ENCODE data around the gene NOCT. TPM values are rescaled to one million over a fixed set of nuclear protein-coding genes. Genes with fewer than 3 reads are reported as not detected.

NOCT gene
- total RNA-seq (2021) (37.9 to 43.4 TPM (median 39.2 TPM) in 3 replicates), Bru-seq, nascent RNA (percentile 91 among the genes with signal in this experiment)
- long read RNA-seq, experiment 1, transcript NOCT-201 (3 exons, 1,952 nt): major isoform, 10 of 16 reads
- long read RNA-seq, experiment 1, partial matches to known transcripts: 0 of 16 reads
- long read RNA-seq, experiment 1, other reads (novel, unspliced or antisense): 6 of 16 reads
- long read RNA-seq, experiment 2, partial matches to known transcripts: 0 of 11 reads
- long read RNA-seq, experiment 2, other reads (novel, unspliced or antisense): 7 of 11 reads
- long read RNA-seq, experiment 3: 0 reads

- CTCF ChIA-PET: interaction anchor here (0.6 to 2.0 kb wide), 5 partner anchors 9 to 936 kb away, joined by 3 to 18 read pairs (median 5); no protein-coding TSS in a partner anchor
- Mint-ChIP-seq H3K9me3 (no peaks in the 10 kb centered on the region), H3K4me1 (peaks cover 54% of the 10 kb centered on the region), H3K4me3 (peak within 1 kb of the TSS; percentile 93), H3K36me3 (peaks cover 4% of the 10 kb centered on the region), H3K27ac (peak within 1 kb of the TSS; percentile 95), H3K27me3 (ENCODE audit: low read depth) (no peaks in the 10 kb centered on the region)
- POLR2A ChIA-PET: interaction anchor here (0.6 to 1.6 kb wide), 2 partner anchors 34 to 286 kb away, joined by 3 to 4 read pairs; partner anchors contain the start of gene NAA15
- ATAC-seq (peak; percentile 82), DNase-seq (ENCODE audit: low spot score) (peak; percentile 90)
- TF ChIP-seq CREM (CRISPR knock-in tag; IDR thresholded peaks at IDR 0.05): peak; percentile 63; the same call in 1 of the 2 replicates
- TF ChIP-seq ZBTB43 (CRISPR knock-in tag; IDR thresholded peaks at IDR 0.05): peak; percentile 34; the same call in 1 of the 2 replicates
- peak; percentile 87 for TF ChIP-seq SMAD3 (CRISPR knock-in tag; IDR thresholded peaks at IDR 0.05; ENCODE audit: borderline replicate concordance)
- TF ChIP-seq ZBTB21 (CRISPR knock-in tag; IDR thresholded peaks at IDR 0.05; ENCODE audit: borderline replicate concordance): peak; percentile 76; the same call in 1 of the 2 replicates
- peak; percentile 96; the same call in 1 of the 2 replicates for TF ChIP-seq FOXP1 (CRISPR knock-in tag; IDR thresholded peaks at IDR 0.05; ENCODE audit: borderline replicate concordance)
- no peak for TF ChIP-seq ATF3 (CRISPR knock-in tag; conservative IDR thresholded peaks at IDR 0.05)
- TF ChIP-seq RELA (CRISPR knock-in tag; IDR thresholded peaks at IDR 0.05; ENCODE audit: borderline replicate concordance): no peak
- no peak for TF ChIP-seq E2F4 (CRISPR knock-in tag; IDR thresholded peaks at IDR 0.05; ENCODE audit: borderline replicate concordance, low read depth)
- TF ChIP-seq SP1 (CRISPR knock-in tag; conservative IDR thresholded peaks at IDR 0.05): peak; percentile 79
- peak; percentile 84; the same call in 1 of the 2 replicates for TF ChIP-seq MYBL2 (CRISPR knock-in tag; IDR thresholded peaks at IDR 0.05)
- peak; percentile 55; the same call in 1 of the 2 replicates for TF ChIP-seq IRF1 (CRISPR knock-in tag; IDR thresholded peaks at IDR 0.05)
- TF ChIP-seq USF2 (CRISPR knock-in tag; IDR thresholded peaks at IDR 0.05): peak; percentile 78
- TF ChIP-seq TEAD4 (CRISPR knock-in tag; IDR thresholded peaks at IDR 0.05): peak; percentile 43; the same call in 1 of the 2 replicates
- peak; percentile 82; the same call in 1 of the 2 replicates for TF ChIP-seq FOXP4 (CRISPR knock-in tag; IDR thresholded peaks at IDR 0.05)
- TF ChIP-seq AFF4 (CRISPR knock-in tag; IDR thresholded peaks at IDR 0.05; ENCODE audit: borderline replicate concordance): 0 out of 2 replicates have a peak, but pooled peaks have one; percentile 17
- TF ChIP-seq ETV6 (CRISPR knock-in tag; IDR thresholded peaks at IDR 0.05): peak; percentile 90
- peak; percentile 29; the same call in 1 of the 2 replicates for TF ChIP-seq NFE2L1 (CRISPR knock-in tag; IDR thresholded peaks at IDR 0.05)
- peak; percentile 76 for TF ChIP-seq PRDM15 (CRISPR knock-in tag; IDR thresholded peaks at IDR 0.05)
These were observed at the start of gene NOCT for GRCh38 chr4:139015269-139015947. TSS of gene NOCT (plus strand) at chr4:139015781. CDS start at chr4:139015982, 201 bp downstream.
